ENCODE data around the gene CPT1B. TPM values are rescaled to one million over a fixed set of nuclear protein-coding genes. Genes with fewer than 3 reads are reported as not detected.

The CPT1B gene
- total and polyA plus RNA-seq, 2 of the 4 experiments (the other 2 are of a cell fraction), result 0.36 to 1.8 TPM

GRCh38 chr22:50606946-50607658, 28.9 kb upstream of the CPT1B start:
- WGBS, 2 experiments (ENCODE audit: extremely low coverage in 2 of 2, insufficient read length in 1 of 2), result 79% methylated on average over 14 of the region's 18 CpGs; no CpG with 5 or more reads in 1 of the 2 experiments

More at GRCh38 chr22:50606946-50607658, 28.9 kb upstream of the CPT1B start:
- Histone ChIP-seq H3K4me3 (ENCODE audit: insufficient read depth, low read depth, low read length) (no peak overlapping the region), H2BK15ac (ENCODE audit: low read depth, low read length) (no peak overlapping the region), H3K14ac (replicated peaks; ENCODE audit: low read depth, low read length) (no peak overlapping the region), H2AFZ (replicated peaks; ENCODE audit: low read length, poor library complexity) (no peak overlapping the region), H3K4ac (ENCODE audit: low read depth, low read length) (no peak overlapping the region), H3K4me2 (ENCODE audit: low read depth, low read length) (no peak overlapping the region), H3K36me3 (ENCODE audit: control insufficient read depth, insufficient read depth, low read length) (no peaks in the 10 kb centered on the region), H3K23ac (ENCODE audit: low read depth, low read length) (no peak overlapping the region), H3K56ac (ENCODE audit: extremely low read depth, insufficient read depth, low read length) (no peak overlapping the region), H3K79me1 (ENCODE audit: low read depth in 1 of 2, low read length in 2 of 2) (no peaks in the 10 kb centered on the region), H3K9me3 (ENCODE audit: control insufficient read depth, insufficient read depth, low read length) (0 out of 2 replicates have a peak, but pooled peaks cover 2% of the 10 kb centered on the region), H4K8ac (ENCODE audit: low read depth in 2 of 2, low read length in 2 of 2) (no peak overlapping the region), H3K27ac (ENCODE audit: insufficient read depth, low read length) (no peak overlapping the region), H3K18ac (ENCODE audit: low read depth, low read length) (no peak overlapping the region), H3K27me3 (ENCODE audit: control insufficient read depth, insufficient read depth, low read length) (peaks cover 78% of the 10 kb centered on the region), H2AK5ac (ENCODE audit: low read depth, low read length) (no peak overlapping the region), H2BK20ac (ENCODE audit: low read depth, low read length) (no peak overlapping the region), H2BK120ac (ENCODE audit: low read depth, low read length) (no peak overlapping the region), H3K9ac (ENCODE audit: low read depth, low read length) (no peak overlapping the region), H4K20me1 (ENCODE audit: insufficient read depth, low read length) (peaks cover 7% of the 10 kb centered on the region), H2AK9ac (replicated peaks; ENCODE audit: low read depth, low read length, poor library complexity) (no peak overlapping the region), H4K91ac (ENCODE audit: insufficient read depth, low read depth, low read length) (no peak overlapping the region), H3K9me1 (ENCODE audit: insufficient read depth, low read length) (0 out of 2 replicates have a peak, but pooled peaks cover 6% of the 10 kb centered on the region), H3K4me1 (ENCODE audit: control insufficient read depth, insufficient read depth, low read length) (no peaks in the 10 kb centered on the region), H2BK5ac (ENCODE audit: low read depth, low read length, poor library complexity, severe bottlenecking) (no peak overlapping the region), H4K5ac (ENCODE audit: low read depth, low read length) (no peak overlapping the region)
- dilution Hi-C loops (cut with HindIII; ENCODE audit: low sequenced_read_pairs, unreplicated experiment), result no loop called here
- ChIA-PET CTCF (no interaction called here), POLR2A (ENCODE audit: unreplicated experiment) (no interaction called here)
- no peak for ATAC-seq (ENCODE audit: low read depth)
- no TSS peak for BruUV-seq (replicated peaks)
- TF ChIP-seq ELK1 (IDR thresholded peaks at IDR 0.05; ENCODE audit: borderline replicate concordance, low read depth, low read length) (no peak), CEBPB (IDR thresholded peaks at IDR 0.05; ENCODE audit: low read depth, low read length) (no peak), CHD1 (IDR thresholded peaks at IDR 0.05; ENCODE audit: low read depth, low read length) (no peak), RCOR1 (IDR thresholded peaks at IDR 0.05; ENCODE audit: insufficient replicate concordance, low read length) (no peak), RFX5 (IDR thresholded peaks at IDR 0.05; ENCODE audit: low read depth, low read length) (no peak), FOS (IDR thresholded peaks at IDR 0.05; ENCODE audit: low read depth, low read length) (no peak), MAFK (IDR thresholded peaks at IDR 0.05; ENCODE audit: low read depth, low read length) (no peak), RAD21 (IDR thresholded peaks at IDR 0.05; ENCODE audit: low read length) (no peak)
- no peak for DNase-seq
- in situ Hi-C loops (cut with MboI; ENCODE audit: low sequenced_read_pairs), result no loop called here
- intact Hi-C loops (cut with micrococcal nuclease), result no loop called here

Data from IMR-90 (cell line).